HG03025 (cell line): Measurements from ENCODE around the gene ENOX2.
"Not testable (repeated sequence)": the region's sequence is repeated elsewhere in the genome, so short reads cannot be mapped to it uniquely, and the experiment has no call there.

ENCODE experiments used
- ATAC-seq: cut with Tn5 transposase; IDR thresholded peaks from one replicate; pipeline ENCODE4 v1.9.1; 2021; ENCODE audit warnings: mild to moderate bottlenecking, moderate library complexity; ENCODE audit not compliant: unreplicated experiment, low FRiP score

Gene ENOX2

GRCh38 chrX:130829526-130830515 is 73.2 kb downstream of the ENOX2 start:
- no peak for ATAC-seq

- ATAC-seq = no peak
Observed at GRCh38 chrX:130828641-130829040, 74.4 kb downstream of the ENOX2 start.

- no peak for ATAC-seq
Observed at GRCh38 chrX:130827648-130828047, 75.4 kb downstream of the ENOX2 start.

- ATAC-seq = no peak
Observed at GRCh38 chrX:130826249-130826648, 76.8 kb downstream of the ENOX2 start.

GRCh38 chrX:130825525-130825924 is 77.5 kb downstream of the ENOX2 start:
- ATAC-seq = no peak

GRCh38 chrX:130819367-130819766 is 83.6 kb downstream of the ENOX2 start:
- ATAC-seq = not testable (repeated sequence)

- ATAC-seq = not testable (repeated sequence)
Observed at GRCh38 chrX:130813932-130814331, 89.1 kb downstream of the ENOX2 start.

GRCh38 chrX:130810561-130810960 is 92.4 kb downstream of the ENOX2 start:
- ATAC-seq = no peak

- no peak for ATAC-seq
Observed at GRCh38 chrX:130805903-130806302, 97.1 kb downstream of the ENOX2 start.

GRCh38 chrX:130803537-130803936 is 99.5 kb downstream of the ENOX2 start:
- no peak for ATAC-seq

- ATAC-seq = no peak
Observed at GRCh38 chrX:130801901-130802300, 101.1 kb downstream of the ENOX2 start.

- no peak for ATAC-seq
Observed at GRCh38 chrX:130799393-130799792, 103.6 kb downstream of the ENOX2 start.

GRCh38 chrX:130793975-130794374 is 109.0 kb downstream of the ENOX2 start:
- ATAC-seq = no peak

- not testable (repeated sequence) for ATAC-seq
Observed at GRCh38 chrX:130791870-130792269, 111.1 kb downstream of the ENOX2 start.

GRCh38 chrX:130789793-130790192 is 113.2 kb downstream of the ENOX2 start:
- no peak for ATAC-seq

- ATAC-seq = no peak
Observed at GRCh38 chrX:130788786-130789581, 114.0 kb downstream of the ENOX2 start.

GRCh38 chrX:130786030-130786429 is 117.0 kb downstream of the ENOX2 start:
- ATAC-seq = no peak

GRCh38 chrX:130778773-130779172 is 124.2 kb downstream of the ENOX2 start:
- ATAC-seq = no peak

- ATAC-seq = no peak
Observed at GRCh38 chrX:130775849-130776248, 127.2 kb downstream of the ENOX2 start.

- ATAC-seq = no peak
Observed at GRCh38 chrX:130772776-130773143, 130.2 kb downstream of the ENOX2 start.

GRCh38 chrX:130772105-130772775 is 130.8 kb downstream of the ENOX2 start:
- ATAC-seq = no peak
